Measurements from ENCODE around the gene CNOT11.
"Not testable (repeated sequence)": the region's sequence is repeated elsewhere in the genome, so short reads cannot be mapped to it uniquely, and the experiment has no call there.

CNOT11 gene

DNA sequence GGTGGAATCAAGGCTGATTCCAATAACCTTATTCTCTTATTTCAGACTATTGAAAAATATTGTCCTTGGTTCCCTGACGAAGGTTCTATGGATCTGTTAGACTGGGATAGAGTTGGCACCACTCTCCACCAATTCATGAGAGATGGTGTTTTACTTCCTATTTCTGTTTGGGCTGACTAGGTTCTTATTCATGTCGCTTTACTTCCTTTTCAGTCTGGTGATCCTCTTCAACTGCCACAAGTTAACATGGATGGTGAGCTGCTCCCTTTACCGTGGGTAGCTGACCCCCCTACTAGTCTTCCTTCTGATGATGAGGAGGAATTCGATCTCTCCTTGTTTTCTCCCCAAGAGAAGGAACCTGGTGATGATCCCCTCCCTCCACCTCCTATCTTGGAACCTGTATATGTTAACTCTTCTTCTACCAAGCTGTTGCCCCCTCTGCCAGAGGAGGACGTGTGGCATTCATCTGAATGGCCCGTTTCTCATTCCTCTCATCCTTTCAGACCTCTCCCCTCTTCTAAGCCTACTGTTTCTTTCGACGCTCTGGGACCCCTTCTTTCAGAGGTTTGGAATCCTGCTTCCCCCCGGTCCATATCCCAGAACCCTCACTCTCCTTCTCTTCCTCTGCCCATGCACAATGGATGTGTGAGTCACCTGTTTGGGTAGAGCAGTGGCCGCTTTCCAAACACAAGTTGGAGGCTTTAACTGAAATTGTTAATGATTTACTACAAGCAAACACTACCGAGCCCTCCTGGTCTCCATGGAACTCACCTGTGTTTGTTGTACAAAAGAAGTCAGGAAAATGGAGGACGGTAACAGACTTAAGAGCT is 13.5 kb upstream of the CNOT11 start:
- DNase-seq (ENCODE audit: low spot score): no peak
- TF ChIP-seq, protein P1, sequence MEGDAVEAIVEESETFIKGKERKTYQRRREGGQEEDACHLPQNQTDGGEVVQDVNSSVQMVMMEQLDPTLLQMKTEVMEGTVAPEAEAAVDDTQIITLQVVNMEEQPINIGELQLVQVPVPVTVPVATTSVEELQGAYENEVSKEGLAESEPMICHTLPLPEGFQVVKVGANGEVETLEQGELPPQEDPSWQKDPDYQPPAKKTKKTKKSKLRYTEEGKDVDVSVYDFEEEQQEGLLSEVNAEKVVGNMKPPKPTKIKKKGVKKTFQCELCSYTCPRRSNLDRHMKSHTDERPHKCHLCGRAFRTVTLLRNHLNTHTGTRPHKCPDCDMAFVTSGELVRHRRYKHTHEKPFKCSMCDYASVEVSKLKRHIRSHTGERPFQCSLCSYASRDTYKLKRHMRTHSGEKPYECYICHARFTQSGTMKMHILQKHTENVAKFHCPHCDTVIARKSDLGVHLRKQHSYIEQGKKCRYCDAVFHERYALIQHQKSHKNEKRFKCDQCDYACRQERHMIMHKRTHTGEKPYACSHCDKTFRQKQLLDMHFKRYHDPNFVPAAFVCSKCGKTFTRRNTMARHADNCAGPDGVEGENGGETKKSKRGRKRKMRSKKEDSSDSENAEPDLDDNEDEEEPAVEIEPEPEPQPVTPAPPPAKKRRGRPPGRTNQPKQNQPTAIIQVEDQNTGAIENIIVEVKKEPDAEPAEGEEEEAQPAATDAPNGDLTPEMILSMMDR (IDR thresholded peaks at IDR 0.05; ENCODE audit: extremely low read depth, insufficient read depth, missing control alignments): no peak
- in situ Hi-C loops (cut with MboI; ENCODE audit: low pct_unique_long_range_greater_than_20kb, low sequenced_read_pairs, unreplicated experiment): no loop called here

DNA sequence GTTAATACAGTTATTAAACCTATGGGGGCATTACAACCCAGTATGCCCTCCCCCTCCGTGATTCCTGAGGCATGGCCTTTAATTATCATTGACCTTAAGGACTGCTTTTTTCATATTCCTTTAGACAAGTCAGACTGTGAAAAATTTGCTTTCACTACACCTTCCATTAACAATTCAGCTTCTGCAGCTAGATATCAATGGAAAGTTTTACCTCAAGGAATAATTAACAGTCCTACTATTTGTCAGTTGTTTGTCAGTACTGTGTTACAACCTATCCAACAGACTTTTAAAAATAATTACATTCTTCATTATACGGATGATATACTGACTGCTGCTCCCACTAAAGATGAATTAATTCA is 12.9 kb upstream of the CNOT11 start:
- in situ Hi-C loops (cut with MboI; ENCODE audit: low pct_unique_long_range_greater_than_20kb, low sequenced_read_pairs, unreplicated experiment); DNase-seq (ENCODE audit: low spot score): not testable (repeated sequence)

DNA sequence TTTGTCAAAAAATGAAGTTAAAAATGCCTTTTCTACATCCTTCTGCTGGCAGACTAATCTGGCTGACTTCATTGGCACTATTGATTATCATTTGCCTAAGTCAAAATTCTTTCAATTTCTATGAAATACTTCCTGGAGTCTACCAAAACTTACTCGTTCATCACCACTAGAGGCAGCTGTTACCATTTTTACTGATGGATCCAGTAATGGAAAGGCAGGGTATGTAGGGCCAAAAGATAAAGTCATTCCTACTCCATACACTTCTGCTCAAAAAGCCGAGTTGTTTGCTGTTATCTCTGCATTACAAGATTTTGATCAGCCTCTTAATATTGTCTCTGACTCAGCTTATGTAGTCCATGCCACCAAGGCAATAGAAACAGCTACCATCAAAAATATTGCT is 12.0 kb upstream of the CNOT11 start:
- DNase-seq (ENCODE audit: low spot score); in situ Hi-C loops (cut with MboI; ENCODE audit: low pct_unique_long_range_greater_than_20kb, low sequenced_read_pairs, unreplicated experiment): not testable (repeated sequence)
- TF ChIP-seq, protein P1 (IDR thresholded peaks at IDR 0.05; ENCODE audit: extremely low read depth, insufficient read depth, missing control alignments): peak; percentile 48

DNA sequence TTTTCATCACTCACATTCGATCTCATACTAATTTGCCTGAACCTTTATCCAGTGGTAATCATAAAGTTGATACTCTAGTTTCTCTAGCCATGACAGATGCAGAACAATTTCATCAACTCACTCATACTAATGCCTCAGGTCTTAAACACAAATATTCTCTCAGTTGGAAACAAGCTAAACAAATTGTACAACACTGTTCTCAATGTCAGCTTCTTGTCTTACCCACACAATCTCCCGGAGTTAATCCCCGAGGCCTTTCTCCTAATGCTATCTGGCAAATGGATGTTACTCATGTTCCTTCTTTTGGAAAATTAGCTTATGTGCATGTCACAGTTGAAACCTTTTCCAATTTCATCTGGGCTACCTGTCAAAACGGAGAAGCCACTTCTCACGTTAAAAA is 11.5 kb upstream of the CNOT11 start:
- in situ Hi-C loops (cut with MboI; ENCODE audit: low pct_unique_long_range_greater_than_20kb, low sequenced_read_pairs, unreplicated experiment): no loop called here
- no peak for DNase-seq (ENCODE audit: low spot score)
- TF ChIP-seq, protein P1 (IDR thresholded peaks at IDR 0.05; ENCODE audit: extremely low read depth, insufficient read depth, missing control alignments): no peak

DNA sequence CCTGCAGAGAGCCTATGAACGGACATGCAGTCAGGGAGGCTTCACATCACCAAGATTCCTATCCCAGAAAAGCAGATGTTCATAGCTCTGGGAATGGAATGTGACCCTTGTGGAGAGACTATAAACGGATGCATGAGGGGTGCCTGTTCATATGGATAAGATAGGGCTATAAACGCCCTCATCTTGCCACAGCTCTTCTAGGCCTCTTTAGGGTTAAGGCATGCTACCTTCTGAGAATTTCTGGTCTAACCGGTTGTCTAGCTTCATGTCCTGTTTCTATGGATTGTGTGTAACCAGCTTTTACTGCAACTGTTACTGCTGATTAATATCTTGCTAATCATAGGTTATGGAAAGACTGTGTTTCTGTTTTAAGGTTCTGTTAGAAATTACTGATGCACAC is 8.3 kb upstream of the CNOT11 start:
- DNase-seq (ENCODE audit: low spot score); in situ Hi-C loops (cut with MboI; ENCODE audit: low pct_unique_long_range_greater_than_20kb, low sequenced_read_pairs, unreplicated experiment): not testable (repeated sequence)

DNA sequence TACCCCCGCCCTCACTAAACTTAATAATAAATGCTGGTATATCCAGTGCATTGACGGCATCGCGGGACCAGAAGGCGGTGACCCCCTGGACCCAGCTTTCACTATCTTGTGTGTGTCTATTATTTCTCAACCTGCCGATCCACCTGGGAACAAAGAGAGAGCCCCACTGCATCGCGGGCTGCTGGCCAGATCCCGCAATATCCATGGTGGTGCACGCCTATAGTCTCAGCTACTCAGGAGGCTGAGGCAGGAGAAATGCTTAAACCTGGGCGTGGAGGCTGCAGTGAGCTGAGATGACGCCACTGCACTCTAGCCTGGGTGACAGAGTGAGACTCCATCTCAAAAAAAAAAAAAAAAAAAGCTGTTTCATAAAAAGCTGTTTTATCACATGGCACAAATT is 7.8 kb upstream of the CNOT11 start:
- DNase-seq (ENCODE audit: low spot score); in situ Hi-C loops (cut with MboI; ENCODE audit: low pct_unique_long_range_greater_than_20kb, low sequenced_read_pairs, unreplicated experiment): not testable (repeated sequence)

DNA sequence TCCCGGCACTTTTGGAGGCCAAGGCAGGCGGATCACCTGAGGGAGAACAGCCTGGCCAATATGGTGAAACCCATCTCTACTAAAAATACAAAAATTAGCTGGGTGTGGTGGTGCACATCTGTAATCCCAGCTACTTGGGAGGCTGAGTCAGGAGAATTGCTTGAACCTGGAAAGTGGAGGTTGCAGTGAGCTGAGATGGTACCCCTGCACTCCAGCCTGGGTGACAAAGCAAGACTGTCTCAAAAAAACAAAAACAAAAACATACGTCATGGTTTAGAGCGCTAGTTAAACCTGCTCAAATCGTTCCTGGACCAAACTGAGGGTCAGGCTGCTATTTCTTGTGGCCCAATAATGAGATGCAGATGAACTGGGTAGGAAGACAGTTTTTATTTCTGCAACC is 7.2 kb upstream of the CNOT11 start:
- in situ Hi-C loops (cut with MboI; ENCODE audit: low pct_unique_long_range_greater_than_20kb, low sequenced_read_pairs, unreplicated experiment): not testable (repeated sequence)

DNA sequence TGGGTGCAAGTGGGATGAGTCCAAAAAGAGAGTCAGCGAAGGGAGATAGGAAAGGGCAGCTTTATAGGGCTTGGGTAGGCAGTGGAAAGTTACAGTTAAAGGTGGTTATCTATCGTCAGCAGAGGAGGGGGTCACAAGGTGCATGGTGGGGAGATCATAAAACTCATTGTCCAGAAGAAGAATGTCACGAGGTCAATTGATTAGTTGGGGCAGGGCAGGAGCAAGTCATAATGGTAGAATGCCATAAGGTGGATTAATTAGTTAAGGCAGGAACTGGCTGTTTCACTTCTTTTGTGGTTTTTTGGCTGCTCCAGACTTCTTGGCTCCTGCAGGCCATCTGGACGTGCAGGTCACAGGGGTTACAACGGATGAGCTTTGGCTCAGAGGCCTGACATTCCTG is 3.9 kb upstream of the CNOT11 start:
- DNase-seq (ENCODE audit: low spot score); in situ Hi-C loops (cut with MboI; ENCODE audit: low pct_unique_long_range_greater_than_20kb, low sequenced_read_pairs, unreplicated experiment): not testable (repeated sequence)

More for the DNA sequence above, 7.2 kb upstream of the CNOT11 start:
- not testable (repeated sequence) for DNase-seq (ENCODE audit: low spot score)

DNA sequence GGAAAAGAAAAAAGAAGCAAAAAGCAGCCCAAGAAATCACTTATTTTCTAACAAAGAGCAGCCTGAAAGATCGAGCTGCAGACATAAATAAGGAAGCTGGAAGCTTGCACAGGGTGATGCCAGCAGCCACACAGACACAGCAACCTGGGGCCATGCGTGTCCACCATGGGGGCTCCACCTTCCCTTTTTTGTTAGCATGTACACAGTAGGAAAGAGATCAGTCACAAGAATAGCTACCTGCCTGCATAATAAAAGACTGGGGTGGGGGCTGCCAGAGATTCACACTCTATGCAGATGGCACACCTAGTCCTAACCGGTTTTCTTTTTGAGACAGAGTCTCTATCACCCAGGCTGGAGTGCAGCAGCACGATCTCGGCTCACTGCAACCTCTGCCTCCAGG is 2.9 kb upstream of the CNOT11 start:
- in situ Hi-C loops (cut with MboI; ENCODE audit: low pct_unique_long_range_greater_than_20kb, low sequenced_read_pairs, unreplicated experiment): loop anchor here (25.0 kb wide), 1 partner anchor 112 kb away; no protein-coding TSS in a partner anchor
- DNase-seq (ENCODE audit: low spot score): no peak
- TF ChIP-seq, protein P1 (IDR thresholded peaks at IDR 0.05; ENCODE audit: extremely low read depth, insufficient read depth, missing control alignments): no peak

DNA sequence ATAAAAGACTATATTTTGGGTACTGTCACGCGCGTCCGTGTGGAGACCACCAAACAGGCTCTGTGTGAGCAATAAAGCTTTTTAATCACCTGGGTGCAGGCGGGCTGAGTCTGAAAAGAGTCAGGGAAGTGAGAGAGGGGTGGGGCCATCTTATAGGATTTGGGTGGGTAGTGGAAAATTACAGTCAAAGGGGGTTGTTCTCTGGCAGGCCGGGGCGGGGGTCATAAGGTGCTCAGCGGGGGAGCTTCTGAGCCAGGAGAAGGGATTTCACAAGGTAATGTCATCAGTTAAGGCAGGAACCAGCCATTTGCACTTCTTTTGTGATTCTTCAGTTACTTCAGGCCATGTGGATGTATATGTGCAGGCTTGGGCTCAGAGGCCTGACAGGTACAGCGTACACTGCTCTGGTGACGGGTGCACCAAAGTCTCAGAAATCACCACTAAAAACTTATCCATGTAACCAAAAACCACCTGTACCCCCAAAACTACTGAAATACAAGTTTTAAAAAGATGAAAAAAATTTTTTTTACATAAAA is 1.4 kb upstream of the CNOT11 start:
- not testable (repeated sequence) for DNase-seq (ENCODE audit: low spot score)
- in situ Hi-C loops (cut with MboI; ENCODE audit: low pct_unique_long_range_greater_than_20kb, low sequenced_read_pairs, unreplicated experiment): loop anchor here (25.0 kb wide), 1 partner anchor 111 kb away; no protein-coding TSS in a partner anchor

All from GM13977 (cell line).